ENCODE data around the gene SGPP1.

Gene SGPP1

GRCh38 chr14:63701606-63702299, 26.1 kb downstream of the SGPP1 start:
- H3K4me3 ChIP-seq (ENCODE audit: low read depth in 1 of 2, low read length in 2 of 2) = no peak overlapping the region
- H3K4me1 ChIP-seq (ENCODE audit: control insufficient read depth in 1 of 2, insufficient read depth in 2 of 2, low read length in 2 of 2) = peaks cover 0 to 7% of the 10 kb centered on the region in 2 donors
- no peak overlapping the region for H3K27ac ChIP-seq (ENCODE audit: low read length)
- H3K9me3 ChIP-seq (ENCODE audit: control insufficient read depth in 1 of 2, low read length in 2 of 2) = no peaks in the 10 kb centered on the region
- peaks cover 0 to 9% of the 10 kb centered on the region in 2 donors for H3K36me3 ChIP-seq (ENCODE audit: control insufficient read depth in 1 of 2, insufficient read depth in 2 of 2, low read length in 2 of 2)
- H3K27me3 ChIP-seq (ENCODE audit: low read depth, low read length) = no peaks in the 10 kb centered on the region

GRCh38 chr14:63692310-63693020, 35.4 kb downstream of the SGPP1 start:
- Histone ChIP-seq H3K27ac (ENCODE audit: low read length) (no peak overlapping the region), H3K36me3 (ENCODE audit: control insufficient read depth in 1 of 2, insufficient read depth in 2 of 2, low read length in 2 of 2) (peaks cover 0 to 3% of the 10 kb centered on the region in 2 donors), H3K4me3 (ENCODE audit: low read depth in 1 of 2, low read length in 2 of 2) (no peak overlapping the region), H3K4me1 (ENCODE audit: control insufficient read depth in 1 of 2, insufficient read depth in 2 of 2, low read length in 2 of 2) (no peaks in the 10 kb centered on the region), H3K27me3 (ENCODE audit: low read depth, low read length) (no peaks in the 10 kb centered on the region), H3K9me3 (ENCODE audit: control insufficient read depth in 1 of 2, low read length in 2 of 2) (no peaks in the 10 kb centered on the region)

GRCh38 chr14:63689132-63689531, 38.7 kb downstream of the SGPP1 start:
- peaks cover 0 to 6% of the 10 kb centered on the region in 2 donors for H3K36me3 ChIP-seq (ENCODE audit: control insufficient read depth in 1 of 2, insufficient read depth in 2 of 2, low read length in 2 of 2)
- H3K9me3 ChIP-seq (ENCODE audit: control insufficient read depth in 1 of 2, low read length in 2 of 2) = no peaks in the 10 kb centered on the region
- no peak overlapping the region for H3K4me3 ChIP-seq (ENCODE audit: low read depth in 1 of 2, low read length in 2 of 2)
- no peak overlapping the region for H3K27ac ChIP-seq (ENCODE audit: low read length)
- H3K4me1 ChIP-seq (ENCODE audit: control insufficient read depth in 1 of 2, insufficient read depth in 2 of 2, low read length in 2 of 2) = no peaks in the 10 kb centered on the region
- no peaks in the 10 kb centered on the region for H3K27me3 ChIP-seq (ENCODE audit: low read depth, low read length)

GRCh38 chr14:63686926-63687325, 40.9 kb downstream of the SGPP1 start:
- Histone ChIP-seq H3K4me3 (ENCODE audit: low read depth in 1 of 2, low read length in 2 of 2) (no peak overlapping the region), H3K27me3 (ENCODE audit: low read depth, low read length) (no peaks in the 10 kb centered on the region), H3K27ac (ENCODE audit: low read length) (no peak overlapping the region), H3K36me3 (ENCODE audit: control insufficient read depth in 1 of 2, insufficient read depth in 2 of 2, low read length in 2 of 2) (peaks cover 0 to 6% of the 10 kb centered on the region in 2 donors), H3K4me1 (ENCODE audit: control insufficient read depth in 1 of 2, insufficient read depth in 2 of 2, low read length in 2 of 2) (no peaks in the 10 kb centered on the region), H3K9me3 (ENCODE audit: control insufficient read depth in 1 of 2, low read length in 2 of 2) (no peaks in the 10 kb centered on the region)

GRCh38 chr14:63685401-63685800, 42.5 kb downstream of the SGPP1 start:
- Histone ChIP-seq H3K9me3 (ENCODE audit: control insufficient read depth in 1 of 2, low read length in 2 of 2) (no peaks in the 10 kb centered on the region), H3K36me3 (ENCODE audit: control insufficient read depth in 1 of 2, insufficient read depth in 2 of 2, low read length in 2 of 2) (peaks cover 0 to 6% of the 10 kb centered on the region in 2 donors), H3K27me3 (ENCODE audit: low read depth, low read length) (no peaks in the 10 kb centered on the region), H3K27ac (ENCODE audit: low read length) (no peak overlapping the region), H3K4me3 (ENCODE audit: low read depth in 1 of 2, low read length in 2 of 2) (no peak overlapping the region), H3K4me1 (ENCODE audit: control insufficient read depth in 1 of 2, insufficient read depth in 2 of 2, low read length in 2 of 2) (no peaks in the 10 kb centered on the region)

- no peaks in the 10 kb centered on the region for H3K9me3 ChIP-seq (ENCODE audit: control insufficient read depth in 1 of 2, low read length in 2 of 2)
- no peaks in the 10 kb centered on the region for H3K4me1 ChIP-seq (ENCODE audit: control insufficient read depth in 1 of 2, insufficient read depth in 2 of 2, low read length in 2 of 2)
Measured at GRCh38 chr14:63682727-63683593, 44.9 kb downstream of the SGPP1 start.

GRCh38 chr14:63678536-63678935, 49.3 kb downstream of the SGPP1 start:
- Histone ChIP-seq H3K9me3 (ENCODE audit: control insufficient read depth in 1 of 2, low read length in 2 of 2) (no peaks in the 10 kb centered on the region), H3K4me1 (ENCODE audit: control insufficient read depth in 1 of 2, insufficient read depth in 2 of 2, low read length in 2 of 2) (no peaks in the 10 kb centered on the region), H3K36me3 (ENCODE audit: control insufficient read depth in 1 of 2, insufficient read depth in 2 of 2, low read length in 2 of 2) (no peaks in the 10 kb centered on the region), H3K4me3 (ENCODE audit: low read depth in 1 of 2, low read length in 2 of 2) (no peak overlapping the region), H3K27me3 (ENCODE audit: low read depth, low read length) (no peaks in the 10 kb centered on the region), H3K27ac (ENCODE audit: low read length) (no peak overlapping the region)

More at GRCh38 chr14:63682727-63683593, 44.9 kb downstream of the SGPP1 start:
- Histone ChIP-seq H3K27ac (ENCODE audit: low read length) (no peak overlapping the region), H3K4me3 (ENCODE audit: low read depth in 1 of 2, low read length in 2 of 2) (no peak overlapping the region), H3K27me3 (ENCODE audit: low read depth, low read length) (no peaks in the 10 kb centered on the region), H3K36me3 (ENCODE audit: control insufficient read depth in 1 of 2, insufficient read depth in 2 of 2, low read length in 2 of 2) (peaks cover 0 to 6% of the 10 kb centered on the region in 2 donors)

- Histone ChIP-seq H3K4me1 (ENCODE audit: control insufficient read depth in 1 of 2, insufficient read depth in 2 of 2, low read length in 2 of 2) (no peaks in the 10 kb centered on the region), H3K27me3 (ENCODE audit: low read depth, low read length) (no peaks in the 10 kb centered on the region), H3K9me3 (ENCODE audit: control insufficient read depth in 1 of 2, low read length in 2 of 2) (no peaks in the 10 kb centered on the region), H3K4me3 (ENCODE audit: low read depth in 1 of 2, low read length in 2 of 2) (no peak overlapping the region), H3K27ac (ENCODE audit: low read length) (no peak overlapping the region), H3K36me3 (ENCODE audit: control insufficient read depth in 1 of 2, insufficient read depth in 2 of 2, low read length in 2 of 2) (no peaks in the 10 kb centered on the region)
Measured at GRCh38 chr14:63677891-63678379, 49.9 kb downstream of the SGPP1 start.

- Histone ChIP-seq H3K27ac (ENCODE audit: low read length) (no peak overlapping the region), H3K27me3 (ENCODE audit: low read depth, low read length) (no peaks in the 10 kb centered on the region), H3K4me1 (ENCODE audit: control insufficient read depth in 1 of 2, insufficient read depth in 2 of 2, low read length in 2 of 2) (no peaks in the 10 kb centered on the region), H3K4me3 (ENCODE audit: low read depth in 1 of 2, low read length in 2 of 2) (no peak overlapping the region), H3K9me3 (ENCODE audit: control insufficient read depth in 1 of 2, low read length in 2 of 2) (no peaks in the 10 kb centered on the region), H3K36me3 (ENCODE audit: control insufficient read depth in 1 of 2, insufficient read depth in 2 of 2, low read length in 2 of 2) (no peaks in the 10 kb centered on the region)
Measured at GRCh38 chr14:63676615-63677014, 51.2 kb downstream of the SGPP1 start.

- no peaks in the 10 kb centered on the region for H3K4me1 ChIP-seq (ENCODE audit: control insufficient read depth in 1 of 2, insufficient read depth in 2 of 2, low read length in 2 of 2)
- H3K27me3 ChIP-seq (ENCODE audit: low read depth, low read length) = no peaks in the 10 kb centered on the region
- H3K36me3 ChIP-seq (ENCODE audit: control insufficient read depth in 1 of 2, insufficient read depth in 2 of 2, low read length in 2 of 2) = no peaks in the 10 kb centered on the region
- H3K27ac ChIP-seq (ENCODE audit: low read length) = no peak overlapping the region
- no peak overlapping the region for H3K4me3 ChIP-seq (ENCODE audit: low read depth in 1 of 2, low read length in 2 of 2)
- no peaks in the 10 kb centered on the region for H3K9me3 ChIP-seq (ENCODE audit: control insufficient read depth in 1 of 2, low read length in 2 of 2)
Measured at GRCh38 chr14:63673886-63674497, 53.9 kb downstream of the SGPP1 start.

- Histone ChIP-seq H3K27me3 (ENCODE audit: low read depth, low read length) (no peaks in the 10 kb centered on the region), H3K27ac (ENCODE audit: low read length) (no peak overlapping the region), H3K9me3 (ENCODE audit: control insufficient read depth in 1 of 2, low read length in 2 of 2) (no peaks in the 10 kb centered on the region), H3K4me1 (ENCODE audit: control insufficient read depth in 1 of 2, insufficient read depth in 2 of 2, low read length in 2 of 2) (no peaks in the 10 kb centered on the region), H3K4me3 (ENCODE audit: low read depth in 1 of 2, low read length in 2 of 2) (no peak overlapping the region), H3K36me3 (ENCODE audit: control insufficient read depth in 1 of 2, insufficient read depth in 2 of 2, low read length in 2 of 2) (no peaks in the 10 kb centered on the region)
Measured at GRCh38 chr14:63673255-63673654, 54.6 kb downstream of the SGPP1 start.

All from muscle layer of duodenum (tissue), 2 donors.